Prostate gland (tissue), 2 donors: ENCODE results near the gene PRIMA1.

Source experiments
- POLR2A ChIP-seq: fragments of 450-650 bp; IDR thresholded peaks from one replicate; pipeline ENCODE4 v1.6.1; 2016; ENCODE audit warnings: antibody characterized with exemption, mild to moderate bottlenecking
- POLR2AphosphoS5 ChIP-seq: sonication (generic); formaldehyde crosslinking; IDR thresholded peaks from one replicate; pipeline ENCODE4 v1.6.1; 2017; ENCODE audit warnings: antibody characterized with exemption
- TF ChIP-seq, protein P1 (sequence below), 4 experiments: fragments of 200-600 bp in 2 of 4; fragments of 450-650 bp in 2 of 4; sonication (generic) in 2 of 4; IDR thresholded peaks; 1 replicate in 3 of 4; 2 replicates in 1 of 4; pipeline ENCODE4 v1.5.1; 2016 to 2019; ENCODE audit warnings: antibody characterized with exemption in 4 of 4, mild to moderate bottlenecking in 2 of 4, moderate library complexity in 2 of 4

DNA sequence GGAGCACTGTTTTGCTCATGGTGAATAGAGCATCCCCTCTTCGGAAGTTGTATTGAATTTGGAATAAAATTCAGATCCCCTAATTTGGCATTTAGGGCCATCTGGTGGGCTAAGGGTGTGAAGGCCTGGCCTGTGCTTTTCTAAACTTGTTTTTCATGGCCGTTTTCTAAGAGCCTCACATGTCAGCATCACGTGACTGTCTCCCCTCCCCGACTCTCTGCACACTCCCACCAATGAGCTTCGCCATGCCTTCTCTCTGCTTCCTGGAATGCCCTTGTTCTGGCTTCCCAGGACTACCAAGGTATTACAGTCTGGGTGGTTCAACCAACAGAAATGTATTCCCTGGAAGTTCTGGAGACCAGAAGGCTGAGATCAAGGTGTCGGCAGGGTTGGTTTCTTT, 85.3 kb downstream of the PRIMA1 start:
- TF ChIP-seq POLR2A = no peak
- TF ChIP-seq, protein P1, sequence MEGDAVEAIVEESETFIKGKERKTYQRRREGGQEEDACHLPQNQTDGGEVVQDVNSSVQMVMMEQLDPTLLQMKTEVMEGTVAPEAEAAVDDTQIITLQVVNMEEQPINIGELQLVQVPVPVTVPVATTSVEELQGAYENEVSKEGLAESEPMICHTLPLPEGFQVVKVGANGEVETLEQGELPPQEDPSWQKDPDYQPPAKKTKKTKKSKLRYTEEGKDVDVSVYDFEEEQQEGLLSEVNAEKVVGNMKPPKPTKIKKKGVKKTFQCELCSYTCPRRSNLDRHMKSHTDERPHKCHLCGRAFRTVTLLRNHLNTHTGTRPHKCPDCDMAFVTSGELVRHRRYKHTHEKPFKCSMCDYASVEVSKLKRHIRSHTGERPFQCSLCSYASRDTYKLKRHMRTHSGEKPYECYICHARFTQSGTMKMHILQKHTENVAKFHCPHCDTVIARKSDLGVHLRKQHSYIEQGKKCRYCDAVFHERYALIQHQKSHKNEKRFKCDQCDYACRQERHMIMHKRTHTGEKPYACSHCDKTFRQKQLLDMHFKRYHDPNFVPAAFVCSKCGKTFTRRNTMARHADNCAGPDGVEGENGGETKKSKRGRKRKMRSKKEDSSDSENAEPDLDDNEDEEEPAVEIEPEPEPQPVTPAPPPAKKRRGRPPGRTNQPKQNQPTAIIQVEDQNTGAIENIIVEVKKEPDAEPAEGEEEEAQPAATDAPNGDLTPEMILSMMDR (IDR thresholded peaks at IDR 0.05) = no peak
- no peak for TF ChIP-seq POLR2AphosphoS5
